Uterus (tissue), 4 donors: ENCODE measurements around the gene PSMG4. TPM values are rescaled to one million over a fixed set of nuclear protein-coding genes. Genes with fewer than 3 reads are reported as not detected.

ENCODE experiments used
- DNase-seq, 2 donors: peaks; one replicate each; pipeline ENCODE4 v3.0.0-alpha.2; 2019 to 2020
- H3K27ac ChIP-seq, 2 donors: fragments of 200-600 bp; sonication (generic); 1 replicate in 1 of 2; 2 replicates in 1 of 2; pipeline ENCODE4 v1.5.1; 2016 to 2018
- H3K27me3 ChIP-seq, 2 donors: fragments of 200-600 bp; sonication (generic); one replicate each; pipeline ENCODE4 v1.5.1; 2018 to 2019; ENCODE audit warnings: control low read depth in 1 of 2
- H3K36me3 ChIP-seq, 2 donors: fragments of 200-600 bp; sonication (generic); one replicate each; pipeline ENCODE4 v1.5.1; 2019; ENCODE audit warnings: control low read depth in 1 of 2
- H3K4me1 ChIP-seq, 2 donors: fragments of 200-600 bp; sonication (generic); one replicate each; pipeline ENCODE4 v1.5.1; 2018 to 2019; ENCODE audit warnings: control low read depth in 1 of 2
- H3K4me3 ChIP-seq, 2 donors: fragments of 200-600 bp; sonication (generic); 1 replicate in 1 of 2; 2 replicates in 1 of 2; pipeline ENCODE4 v1.5.1; 2018 to 2019; ENCODE audit warnings: mild to moderate bottlenecking in 1 of 2
- H3K9me3 ChIP-seq, 2 donors: fragments of 200-600 bp; sonication (generic); one replicate each; pipeline ENCODE4 v1.5.1; 2019; ENCODE audit warnings: control low read depth in 1 of 2
- CTCF ChIP-seq, 4 experiments: fragments of 200-600 bp in 2 of 4; fragments of 450-650 bp in 2 of 4; sonication (generic) in 2 of 4; IDR thresholded peaks; one replicate each; pipeline ENCODE4 v1.5.1; 2016 to 2019; ENCODE audit warnings: antibody characterized with exemption in 4 of 4, mild to moderate bottlenecking in 2 of 4, moderate library complexity in 1 of 4
- POLR2A ChIP-seq, 2 donors: fragments of 450-650 bp; IDR thresholded peaks; one replicate each; pipeline ENCODE4 v1.6.1; 2016; ENCODE audit warnings: antibody characterized with exemption in 2 of 2, mild to moderate bottlenecking in 1 of 2, moderate library complexity in 1 of 2
- intact Hi-C: fragments of 100-400 bp; cut with DNase I; formaldehyde crosslinking; loops from one replicate; pipeline ENCODE4 v1.15.1; 2023; ENCODE audit warnings: low total_unique reads
- total RNA-seq, 4 donors: library from RNA; depleted of rRNA in 3 of 4; stranded (reverse); fragments of >200 nt in 3 of 4; gene quantifications; one replicate each; pipeline versions ENCODE4 v1.1.0 to v1.2.4, GENCODE V29; 2014 to 2023
- donor health status: DM: yes; HTN: yes; CAD: no.

The PSMG4 gene
- total RNA-seq, 4 donors from 2014 or later, result 13.1 to 49.4 (median 28.0) TPM

- no peak for TF ChIP-seq CTCF (IDR thresholded peaks at IDR 0.05)
- TF ChIP-seq POLR2A (IDR thresholded peaks at IDR 0.05), result no peak
- Histone ChIP-seq H3K27ac (peak overlapping the region; percentile 73 to 79), H3K4me1 (peaks cover 0 to 11% of the 10 kb centered on the region in 2 donors), H3K4me3 (peak overlapping the region; percentile 79 to 99), H3K36me3 (no peaks in the 10 kb centered on the region), H3K9me3 (no peaks in the 10 kb centered on the region), H3K27me3 (no peaks in the 10 kb centered on the region)
- DNase-seq, result no peak
- intact Hi-C loops, result no loop called here
Measured at GRCh38 chr6:3259491-3259958, 778 bp downstream of the PSMG4 start.

- Histone ChIP-seq H3K4me1 (peaks cover 0 to 11% of the 10 kb centered on the region in 2 donors), H3K27me3 (no peaks in the 10 kb centered on the region), H3K36me3 (no peaks in the 10 kb centered on the region), H3K9me3 (no peaks in the 10 kb centered on the region), H3K4me3 (no peak overlapping the region), H3K27ac (no peak overlapping the region)
- no peak for DNase-seq
- intact Hi-C loops, result no loop called here
- TF ChIP-seq CTCF (IDR thresholded peaks at IDR 0.05), result no peak
- TF ChIP-seq POLR2A (IDR thresholded peaks at IDR 0.05), result no peak
Measured at GRCh38 chr6:3260296-3260695, 1.5 kb downstream of the PSMG4 start.

GRCh38 chr6:3260772-3261517, 2.2 kb downstream of the PSMG4 start:
- H3K36me3 ChIP-seq, result no peaks in the 10 kb centered on the region
- no peak overlapping the region for H3K27ac ChIP-seq
- no peak overlapping the region for H3K4me3 ChIP-seq
- no peaks in the 10 kb centered on the region for H3K27me3 ChIP-seq
- peaks cover 0 to 11% of the 10 kb centered on the region in 2 donors for H3K4me1 ChIP-seq
- intact Hi-C loops, result no loop called here
- TF ChIP-seq POLR2A (IDR thresholded peaks at IDR 0.05), result no peak
- no peak for TF ChIP-seq CTCF (IDR thresholded peaks at IDR 0.05)
- no peak for DNase-seq
- H3K9me3 ChIP-seq, result no peaks in the 10 kb centered on the region

GRCh38 chr6:3261518-3261820, 2.7 kb downstream of the PSMG4 start:
- H3K36me3 ChIP-seq, result no peaks in the 10 kb centered on the region
- H3K9me3 ChIP-seq, result no peaks in the 10 kb centered on the region
- no peaks in the 10 kb centered on the region for H3K27me3 ChIP-seq
- peaks cover 0 to 11% of the 10 kb centered on the region in 2 donors for H3K4me1 ChIP-seq
- TF ChIP-seq CTCF (IDR thresholded peaks at IDR 0.05) (no peak), POLR2A (IDR thresholded peaks at IDR 0.05) (no peak)
- intact Hi-C loops, result no loop called here
- H3K4me3 ChIP-seq, result no peak overlapping the region
- DNase-seq, result no peak
- no peak overlapping the region for H3K27ac ChIP-seq

- Histone ChIP-seq H3K9me3 (no peaks in the 10 kb centered on the region), H3K4me3 (no peak overlapping the region), H3K36me3 (no peaks in the 10 kb centered on the region), H3K4me1 (peaks cover 0 to 11% of the 10 kb centered on the region in 2 donors), H3K27ac (no peak overlapping the region), H3K27me3 (no peaks in the 10 kb centered on the region)
- intact Hi-C loops, result no loop called here
- TF ChIP-seq CTCF (IDR thresholded peaks at IDR 0.05), result no peak
- no peak for TF ChIP-seq POLR2A (IDR thresholded peaks at IDR 0.05)
- DNase-seq, result no peak
Measured at GRCh38 chr6:3261921-3262320, 3.2 kb downstream of the PSMG4 start.
